SKM-1 (cell line): ENCODE results near the gene NFATC2.

Experiments used
- DNase-seq: peaks from one replicate; lab custom pipeline; 2025; ENCODE audit not compliant: unreplicated experiment; lab: John Stamatoyannopoulos, UW

NFATC2 gene

DNA sequence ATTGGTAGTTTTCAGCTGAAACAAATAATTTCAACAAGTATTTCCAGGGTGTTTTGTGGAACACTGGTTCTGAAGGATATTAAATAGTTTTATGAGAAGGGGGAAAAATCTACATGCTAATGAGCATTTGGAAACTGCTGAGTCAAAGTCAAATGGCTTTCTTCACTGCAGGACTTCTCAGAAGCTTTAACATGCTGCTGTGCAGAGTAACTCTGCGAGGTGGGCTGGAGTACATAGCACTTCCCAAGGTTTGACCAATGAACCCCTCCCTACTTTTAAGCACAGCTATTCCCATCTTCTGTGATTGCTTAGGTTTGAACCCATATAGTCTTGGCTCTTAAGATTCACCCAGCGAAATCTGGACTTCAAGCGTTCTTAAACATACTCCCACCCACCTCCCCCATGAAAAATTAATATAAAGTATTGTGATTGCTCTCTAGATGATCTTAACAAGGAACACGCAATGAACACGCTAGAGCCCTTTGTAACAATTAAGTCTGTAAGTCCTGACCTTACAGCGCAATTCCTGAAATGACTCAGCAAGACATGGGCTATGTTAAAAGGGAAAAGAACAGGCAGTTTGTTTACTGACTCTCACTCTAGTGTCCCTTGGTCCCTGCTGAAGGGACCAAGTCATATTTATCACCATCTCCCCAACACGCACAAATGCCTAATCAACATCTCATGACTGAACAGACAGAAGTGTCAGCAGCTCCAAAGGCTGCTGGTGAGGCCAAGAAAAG, 105.2 kb downstream of the NFATC2 start:
- DNase-seq: no peak

DNA sequence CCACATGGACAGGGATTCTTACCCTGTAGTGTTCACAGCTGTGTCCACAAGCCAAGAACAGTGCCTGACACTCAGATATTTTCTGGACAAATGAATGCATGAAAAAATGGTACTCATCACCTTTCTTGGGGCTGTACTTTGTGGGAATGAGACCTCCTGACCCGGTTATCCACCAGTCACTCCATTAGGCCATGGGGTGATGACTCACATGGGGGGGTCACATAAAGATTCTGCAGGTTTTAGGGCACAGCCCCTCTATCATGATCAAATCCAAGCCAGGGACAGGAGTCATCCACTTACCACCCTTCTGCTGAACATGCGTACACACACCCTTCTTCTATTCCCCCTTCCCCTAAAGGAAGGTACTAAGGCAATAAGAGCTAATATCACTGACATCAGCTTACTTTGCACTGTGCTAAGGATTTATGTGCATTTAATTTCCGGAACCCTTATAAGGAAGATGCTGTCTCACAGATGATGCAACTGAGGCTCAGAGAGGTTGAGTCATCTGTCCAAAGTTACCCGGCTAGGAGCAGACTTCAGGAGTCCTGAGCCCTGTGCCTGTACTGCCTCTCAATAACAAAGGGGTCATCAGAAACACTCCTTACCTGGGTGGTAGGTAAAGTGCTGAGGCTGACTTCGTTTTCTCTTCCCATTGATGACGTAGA, 107.8 kb downstream of the NFATC2 start:
- DNase-seq: no peak

GRCh38 chr20:51434026-51434425, 108.5 kb downstream of the NFATC2 start:
- DNase-seq: no peak

GRCh38 chr20:51432875-51433274, 109.6 kb downstream of the NFATC2 start:
- no peak for DNase-seq

- DNase-seq: no peak
Observed at GRCh38 chr20:51432251-51432784, 110.2 kb downstream of the NFATC2 start.

GRCh38 chr20:51431321-51431720, 111.2 kb downstream of the NFATC2 start:
- no peak for DNase-seq

- no peak for DNase-seq
Observed at GRCh38 chr20:51430198-51430950, 112.1 kb downstream of the NFATC2 start.

DNA sequence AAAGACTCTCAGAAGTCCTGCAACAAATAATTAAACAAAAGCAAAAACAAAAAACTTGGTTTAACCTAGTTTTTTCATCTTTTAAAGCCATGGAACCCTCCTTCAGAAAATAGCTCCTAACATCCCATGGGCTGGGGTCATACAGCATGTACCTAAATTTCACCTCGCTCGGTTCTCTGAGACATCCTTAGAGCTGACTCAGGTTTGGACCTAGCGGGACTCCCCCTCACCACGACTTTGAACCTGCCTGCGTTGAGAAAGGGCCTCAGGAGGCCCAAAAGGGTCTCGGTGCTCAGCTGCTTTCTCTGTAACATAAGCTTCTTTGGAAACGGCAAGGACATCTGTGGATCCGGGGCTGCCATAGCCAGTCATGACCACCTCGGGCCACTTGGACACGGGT, 112.8 kb downstream of the NFATC2 start:
- no peak for DNase-seq

DNA sequence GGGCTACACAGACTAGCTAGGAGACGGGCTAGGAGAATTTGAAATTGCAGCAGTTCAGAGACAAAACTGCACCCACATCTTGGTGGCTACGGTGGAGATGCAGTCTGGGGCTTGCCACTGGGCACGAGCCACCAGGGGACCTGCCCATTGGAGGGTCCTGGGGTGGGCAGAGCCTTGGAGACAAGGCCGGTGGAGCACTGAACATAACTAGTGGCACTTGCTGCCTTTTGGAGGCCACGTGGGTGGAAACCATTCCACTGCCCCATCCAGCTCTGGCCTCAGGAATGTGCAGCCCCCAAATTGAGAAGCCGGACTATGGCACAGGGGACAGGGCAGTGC, 113.4 kb downstream of the NFATC2 start:
- no peak for DNase-seq

DNA sequence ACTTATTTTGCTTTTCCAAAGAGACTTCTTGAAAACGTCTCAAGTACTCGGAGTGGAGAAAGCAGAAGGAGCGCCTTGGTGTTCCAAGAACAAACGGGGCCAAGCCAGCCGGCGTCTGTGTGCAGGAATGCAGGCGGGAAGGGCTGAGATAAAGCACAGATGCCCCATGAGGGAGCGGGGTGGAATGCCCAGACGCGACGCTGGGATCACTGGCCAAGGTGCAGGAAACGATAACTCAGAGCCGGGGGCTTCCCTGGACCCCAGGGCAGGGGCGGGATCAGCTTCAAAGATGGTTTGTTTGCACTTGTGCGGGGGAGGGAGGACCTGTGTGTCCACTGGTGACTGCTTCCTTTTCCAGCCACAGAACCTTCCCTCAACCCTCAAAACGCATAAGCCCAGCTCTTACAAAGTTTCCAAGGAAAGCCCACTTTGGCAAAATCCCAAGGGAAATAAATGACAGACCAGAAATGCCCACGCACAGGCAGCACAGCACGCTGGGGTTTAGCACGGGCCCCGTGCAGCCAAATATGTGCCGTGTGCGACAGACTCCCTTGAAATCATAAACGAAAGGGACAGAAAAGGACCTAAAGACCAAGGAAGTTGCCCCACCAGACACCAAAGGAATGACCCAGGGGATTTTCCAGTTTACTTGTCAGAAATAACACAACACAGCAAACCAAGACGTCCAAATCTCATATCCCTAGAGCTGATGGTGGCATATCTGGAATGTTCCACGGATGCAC, 113.9 kb downstream of the NFATC2 start:
- DNase-seq: no peak

GRCh38 chr20:51427651-51428291, 114.7 kb downstream of the NFATC2 start:
- DNase-seq: no peak

DNA sequence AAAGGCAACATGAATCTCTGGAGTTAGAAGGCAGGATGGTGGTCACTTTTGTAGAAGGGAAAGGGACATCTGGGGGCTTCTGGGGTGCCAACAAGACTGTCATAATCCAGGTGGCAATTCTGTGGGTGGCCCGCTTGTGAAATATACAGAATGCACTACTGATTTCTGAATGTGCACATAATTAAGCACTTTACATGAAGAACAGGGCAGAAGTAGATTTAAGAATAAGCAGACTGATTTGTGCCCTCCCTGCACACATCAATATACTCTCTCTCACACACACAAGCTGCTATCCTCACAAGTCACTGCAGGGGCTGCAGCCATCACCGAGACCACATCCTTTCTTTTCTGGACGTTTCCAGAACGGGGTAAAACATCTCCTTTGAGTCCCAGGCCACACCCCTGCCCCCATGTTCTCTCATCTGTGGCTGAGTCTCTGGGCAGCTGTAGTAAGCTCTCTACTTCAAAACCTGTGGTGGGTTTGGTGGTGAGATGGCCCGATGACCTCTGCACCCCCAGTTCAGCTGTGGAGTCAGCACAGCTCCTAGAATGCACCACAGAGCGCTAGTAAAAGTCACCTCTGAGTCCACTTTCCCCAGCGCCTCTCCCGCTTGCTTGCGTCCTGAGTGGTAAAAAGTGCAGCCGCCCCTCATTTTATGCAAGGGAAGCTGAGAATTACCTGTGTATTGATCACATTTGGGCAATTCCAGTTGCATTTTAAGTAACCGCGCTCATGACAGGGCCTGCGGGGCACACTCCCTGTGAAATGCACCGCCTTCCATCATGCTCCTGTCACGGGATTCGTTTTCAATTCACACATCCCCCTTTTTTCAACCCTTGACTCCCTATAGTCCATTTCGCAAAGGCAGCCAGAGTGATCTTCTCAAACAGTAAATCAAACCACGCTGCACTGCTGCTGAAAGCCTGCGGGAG, 115.5 kb downstream of the NFATC2 start:
- no peak for DNase-seq

GRCh38 chr20:51425347-51426106, 117.0 kb downstream of the NFATC2 start:
- DNase-seq: no peak

DNA sequence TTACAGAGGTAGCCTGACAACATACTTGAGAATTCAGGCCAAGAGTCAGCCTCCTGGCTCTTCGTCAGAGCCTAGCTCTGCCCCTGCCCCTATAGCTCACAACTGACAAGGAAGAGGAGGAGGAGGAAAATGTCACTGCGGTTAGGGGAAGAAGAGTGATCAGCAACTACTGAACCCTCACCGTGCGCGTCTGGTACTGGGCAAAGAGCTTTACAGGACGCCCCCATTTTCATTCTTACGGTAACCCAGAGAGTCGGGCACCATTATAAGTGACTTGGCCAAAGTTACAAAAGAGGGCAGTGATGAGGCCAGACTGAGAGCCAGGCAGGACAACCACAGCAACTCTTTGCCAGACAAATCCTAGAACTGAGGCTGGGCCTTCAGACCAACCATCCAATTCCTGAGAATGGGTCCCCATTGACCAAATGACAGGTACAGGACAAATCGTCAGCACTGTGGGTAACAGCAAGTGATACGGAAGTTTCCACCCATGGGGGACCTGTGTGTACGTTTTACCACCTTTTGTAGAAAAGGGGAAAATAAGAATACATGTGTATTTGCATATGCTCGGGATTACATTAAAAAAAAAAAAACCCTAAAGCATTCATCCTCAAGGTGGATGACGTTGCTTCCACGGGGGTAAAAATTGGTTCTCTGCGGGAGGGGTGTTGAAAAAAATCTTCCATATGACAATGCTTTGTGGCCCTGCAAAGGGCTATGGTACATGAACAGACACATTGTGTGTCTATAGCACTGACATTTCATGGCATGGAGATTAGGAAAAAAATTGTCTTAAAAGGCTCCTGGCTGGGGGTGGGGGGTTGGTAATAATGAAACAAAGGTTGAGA, 118.0 kb downstream of the NFATC2 start:
- no peak for DNase-seq

GRCh38 chr20:51423810-51424209, 118.7 kb downstream of the NFATC2 start:
- no peak for DNase-seq

DNA sequence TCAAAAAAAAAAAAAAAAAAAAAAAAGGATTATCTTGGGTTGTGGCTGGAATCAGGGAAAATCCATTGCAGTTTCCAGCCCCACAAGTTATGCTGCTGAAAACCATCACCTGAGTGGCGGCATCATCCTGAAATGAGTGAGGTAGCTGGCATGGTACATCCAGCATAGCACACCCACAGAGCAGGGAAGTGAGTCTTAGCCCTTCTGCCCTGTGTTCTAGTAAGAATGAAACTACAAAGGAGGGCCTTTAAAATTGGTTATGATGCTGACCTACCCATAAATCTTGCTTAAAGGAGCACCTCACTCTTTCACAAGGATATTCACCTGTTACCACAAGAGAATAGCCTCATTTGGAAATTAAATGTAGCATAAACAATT, 119.2 kb downstream of the NFATC2 start:
- no peak for DNase-seq

DNA sequence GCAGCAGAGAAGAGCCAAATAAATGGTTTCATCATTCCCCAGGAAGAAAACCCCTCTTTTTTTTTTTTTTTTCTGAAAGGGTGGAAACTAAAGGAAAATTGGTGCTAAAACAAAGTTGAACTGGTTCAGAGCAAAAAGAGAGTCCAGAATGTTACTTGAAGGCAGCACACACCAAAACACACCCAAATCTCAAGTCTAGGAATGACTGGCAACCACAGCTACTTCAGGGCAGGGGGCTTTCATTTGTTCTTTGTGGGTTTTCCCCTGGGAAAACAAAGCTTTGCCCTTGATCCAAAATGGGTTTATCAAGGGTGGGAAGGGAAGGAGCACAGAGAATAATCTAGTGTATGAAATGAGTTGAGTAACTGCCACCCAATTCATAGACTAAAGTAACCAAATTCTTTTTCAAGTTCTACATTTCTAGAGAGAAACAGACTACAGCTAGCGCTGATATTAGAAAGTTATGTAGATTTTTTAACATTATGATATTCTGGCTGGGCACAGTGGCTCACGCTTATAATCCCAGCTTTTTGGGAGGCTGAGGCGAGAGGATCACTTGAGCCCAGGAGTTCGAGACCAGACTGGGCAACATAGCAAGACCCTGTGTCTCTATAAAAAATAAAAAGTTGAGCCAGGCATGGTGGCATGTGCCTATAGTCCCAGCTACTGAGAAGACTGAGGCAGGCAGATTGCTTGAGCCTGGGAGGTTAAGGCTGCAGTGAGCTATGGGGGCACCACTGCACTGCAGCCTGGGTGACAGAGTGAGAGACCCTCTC, 119.8 kb downstream of the NFATC2 start:
- no peak for DNase-seq
